Hypothalamus (tissue), 51 donors: ENCODE measurements around the gene CAMK4.
A peak's percentile ranks its signal among the peaks of the same experiment; 100 is the strongest.
"Not testable (repeated sequence)": the region's sequence is repeated elsewhere in the genome, so short reads cannot be mapped to it uniquely, and the experiment has no call there.

Experiments
- DNase-seq, 51 donors: peaks; one replicate each; lab custom pipeline; 2025; lab: John Stamatoyannopoulos, UW

Gene CAMK4

GRCh38 chr5:111252799-111253545, 28.8 kb downstream of the CAMK4 start:
- DNase-seq = no peak

- no peak for DNase-seq
Observed at GRCh38 chr5:111254613-111255012, 30.4 kb downstream of the CAMK4 start.

- DNase-seq = no peak
Observed at GRCh38 chr5:111255169-111255568, 31.0 kb downstream of the CAMK4 start.

GRCh38 chr5:111256128-111256527, 31.9 kb downstream of the CAMK4 start:
- no peak for DNase-seq

- not testable (repeated sequence) for DNase-seq
Observed at GRCh38 chr5:111257610-111258009, 33.4 kb downstream of the CAMK4 start.

- DNase-seq = no peak
Observed at GRCh38 chr5:111259636-111260035, 35.5 kb downstream of the CAMK4 start.

GRCh38 chr5:111261610-111262009, 37.4 kb downstream of the CAMK4 start:
- no peak for DNase-seq

GRCh38 chr5:111262153-111262552, 38.0 kb downstream of the CAMK4 start:
- no peak for DNase-seq

- DNase-seq = no peak
Observed at GRCh38 chr5:111262815-111263214, 38.6 kb downstream of the CAMK4 start.

GRCh38 chr5:111266491-111266890, 42.3 kb downstream of the CAMK4 start:
- no peak for DNase-seq

GRCh38 chr5:111268300-111268699, 44.1 kb downstream of the CAMK4 start:
- DNase-seq = no peak

GRCh38 chr5:111271885-111272284, 47.7 kb downstream of the CAMK4 start:
- DNase-seq = no peak

- DNase-seq = no peak
Observed at GRCh38 chr5:111277061-111277460, 52.9 kb downstream of the CAMK4 start.

GRCh38 chr5:111278858-111279504, 54.8 kb downstream of the CAMK4 start:
- peak in 20 of 51 donors; percentile 2 to 57 (median 24) for DNase-seq

GRCh38 chr5:111280282-111280951, 56.2 kb downstream of the CAMK4 start:
- peak in 1 of 51 donors; percentile 46 for DNase-seq

- no peak for DNase-seq
Observed at GRCh38 chr5:111282798-111283197, 58.6 kb downstream of the CAMK4 start.

GRCh38 chr5:111284825-111285224, 60.6 kb downstream of the CAMK4 start:
- no peak for DNase-seq

GRCh38 chr5:111294551-111294950, 70.4 kb downstream of the CAMK4 start:
- DNase-seq = no peak

GRCh38 chr5:111295649-111296048, 71.5 kb downstream of the CAMK4 start:
- no peak for DNase-seq

- DNase-seq = no peak
Observed at GRCh38 chr5:111296570-111296969, 72.4 kb downstream of the CAMK4 start.

- DNase-seq = no peak
Observed at GRCh38 chr5:111299067-111299481, 74.9 kb downstream of the CAMK4 start.
